Ascending aorta (tissue), 2 donors: Measurements from ENCODE around the gene NDUFV3. TPM values are rescaled to one million over a fixed set of nuclear protein-coding genes. Genes with fewer than 3 reads are reported as not detected.
A peak's percentile ranks its signal among the peaks of the same experiment; 100 is the strongest.

ENCODE experiments used
- DNase-seq, 2 donors: peaks; one replicate each; pipeline ENCODE4 v3.0.0-alpha.2; 2019; ENCODE audit warnings: low spot score in 2 of 2
- H3K27ac ChIP-seq, 2 donors: fragments of 200-600 bp; sonication (generic); one replicate each; pipeline ENCODE4 v1.5.1; 2016 to 2017; ENCODE audit warnings: mild to moderate bottlenecking in 1 of 2
- H3K27me3 ChIP-seq: fragments of 200-600 bp; sonication (generic); one replicate; pipeline ENCODE4 v1.5.1; 2017
- H3K36me3 ChIP-seq, 2 donors: fragments of 200-600 bp; sonication (generic); one replicate each; pipeline ENCODE4 v1.5.1; 2016
- H3K4me1 ChIP-seq, 2 donors: fragments of 200-600 bp; sonication (generic); one replicate each; pipeline ENCODE4 v1.5.1; 2016 to 2017; ENCODE audit warnings: mild to moderate bottlenecking in 1 of 2
- H3K4me3 ChIP-seq, 2 donors: fragments of 200-600 bp; sonication (generic); one replicate each; pipeline ENCODE4 v1.5.1; 2016 to 2017; ENCODE audit warnings: mild to moderate bottlenecking in 1 of 2
- H3K9me3 ChIP-seq, 2 donors: fragments of 200-600 bp; sonication (generic); one replicate each; pipeline ENCODE4 v1.5.1; 2016
- CTCF ChIP-seq, 3 experiments: fragments of 200-600 bp in 2 of 3; fragments of 450-650 bp in 1 of 3; sonication (generic) in 2 of 3; IDR thresholded peaks; one replicate each; pipeline ENCODE4 v1.5.1; 2016 to 2019; ENCODE audit warnings: antibody characterized with exemption in 3 of 3, mild to moderate bottlenecking in 1 of 3, moderate library complexity in 1 of 3
- intact Hi-C: fragments of 100-400 bp; cut with DNase I; formaldehyde crosslinking; loops from one replicate; pipeline ENCODE4 v1.15.1; 2023
- total RNA-seq: library from RNA; depleted of rRNA; stranded (reverse); fragments of >200 nt; gene quantifications from one replicate; pipeline ENCODE4 v1.1.0, GENCODE V29; 2016

NDUFV3 gene
- total RNA-seq: 60.7 TPM

DNA sequence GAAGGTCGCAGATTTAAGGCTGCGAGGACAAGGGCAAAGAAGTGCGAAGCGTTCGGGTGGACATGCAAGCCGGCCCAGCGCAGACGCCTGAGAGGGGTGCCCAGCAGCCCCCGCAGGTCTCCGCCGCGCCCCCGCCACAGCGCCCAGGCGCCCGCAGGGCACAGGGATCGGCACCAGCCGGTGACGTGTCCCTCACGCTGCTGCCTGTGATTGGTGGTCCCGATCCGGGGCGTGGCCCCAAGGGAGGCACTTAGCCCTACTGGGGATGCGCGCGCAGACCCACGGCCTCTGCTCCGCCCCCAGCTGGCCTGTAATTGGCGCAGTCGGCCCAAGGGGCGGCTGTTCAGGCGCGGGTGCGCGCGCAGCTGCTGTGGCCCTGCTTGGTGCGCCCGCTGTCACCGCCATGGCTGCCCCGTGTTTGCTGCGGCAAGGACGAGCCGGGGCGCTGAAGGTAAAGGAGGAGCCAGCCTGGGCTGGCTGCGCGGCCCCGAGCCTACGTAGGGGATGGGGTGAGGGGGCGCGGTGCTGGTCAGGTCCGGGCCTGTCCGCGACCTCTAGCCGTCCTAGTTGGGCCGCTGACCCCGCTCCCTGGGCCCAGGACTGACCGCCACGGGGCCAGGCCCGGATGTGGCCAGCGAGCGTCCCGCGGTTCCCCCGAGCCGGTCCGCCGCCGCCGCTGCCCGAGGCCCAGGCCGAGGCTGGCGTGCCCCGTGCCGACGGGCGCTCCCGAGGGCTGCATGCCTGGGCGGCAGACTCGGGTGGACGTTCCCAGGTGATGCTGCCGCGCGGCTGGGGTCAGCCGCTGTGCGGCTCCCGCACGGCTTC lies at the start of gene NDUFV3:
TSS of gene NDUFV3 (plus strand) at position 379 of the 825 bp plus-strand sequence. CDS start at position 404, 25 bp downstream.
- H3K9me3 ChIP-seq: no peaks in the 10 kb centered on the region
- H3K27me3 ChIP-seq: no peaks in the 10 kb centered on the region
- H3K36me3 ChIP-seq: peaks cover 8 to 17% of the 10 kb centered on the region in 2 donors
- intact Hi-C loops: loop anchor here (1.0 to 2.0 kb wide), 3 partner anchors 14 to 81 kb away; partner anchors contain the start of genes PKNOX1 and WDR4
- H3K4me3 ChIP-seq: peak within 1 kb of the TSS; percentile 87 to 91
- DNase-seq: peak; percentile 99 to 100
- peaks cover 0 to 3% of the 10 kb centered on the region in 2 donors for H3K4me1 ChIP-seq
- peak within 1 kb of the TSS; percentile 90 to 97 for H3K27ac ChIP-seq
- no peak for TF ChIP-seq CTCF (IDR thresholded peaks at IDR 0.05)

DNA sequence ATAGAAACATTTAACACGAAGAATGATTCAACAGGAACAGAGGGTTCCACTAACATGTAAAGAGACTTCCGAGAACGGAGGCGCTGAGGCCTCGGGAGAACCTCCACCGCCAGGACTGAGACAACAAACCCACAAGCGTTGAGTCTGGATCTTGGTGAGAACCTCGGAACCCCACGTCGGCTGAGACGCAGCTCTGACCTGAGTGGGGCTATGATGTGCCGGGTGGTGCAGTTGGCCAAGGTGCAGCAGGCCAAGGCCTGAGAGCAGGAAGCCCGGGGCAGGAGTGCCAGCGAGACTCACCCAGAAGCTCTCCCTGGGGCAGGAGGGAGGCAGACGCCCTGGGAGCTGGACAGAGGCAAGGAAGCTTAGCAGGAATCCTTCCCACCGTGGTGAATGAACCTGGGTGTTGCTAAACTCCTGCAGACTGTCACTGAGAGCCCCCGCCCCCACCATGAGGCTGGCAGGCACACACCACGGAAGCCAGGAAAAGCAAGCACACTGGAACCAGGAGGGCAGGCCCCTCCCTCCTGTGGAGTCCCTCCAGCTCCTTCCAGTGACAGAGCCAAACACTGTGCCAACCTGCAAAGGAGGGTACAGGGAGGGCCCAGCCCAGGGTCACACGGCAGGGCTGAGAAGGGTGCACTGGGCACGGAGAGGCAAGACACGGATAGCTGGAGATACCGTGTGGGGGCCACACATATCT lies 48.5 kb upstream of the NDUFV3 start:
- intact Hi-C loops: no loop called here
- DNase-seq: no peak
- no peak overlapping the region for H3K27ac ChIP-seq
- H3K4me3 ChIP-seq: no peak overlapping the region
- H3K4me1 ChIP-seq: peaks cover 0 to 4% of the 10 kb centered on the region in 2 donors
- H3K9me3 ChIP-seq: no peaks in the 10 kb centered on the region
- H3K27me3 ChIP-seq: no peaks in the 10 kb centered on the region
- no peak for TF ChIP-seq CTCF (IDR thresholded peaks at IDR 0.05)
- H3K36me3 ChIP-seq: peaks cover 37 to 60% of the 10 kb centered on the region in 2 donors

DNA sequence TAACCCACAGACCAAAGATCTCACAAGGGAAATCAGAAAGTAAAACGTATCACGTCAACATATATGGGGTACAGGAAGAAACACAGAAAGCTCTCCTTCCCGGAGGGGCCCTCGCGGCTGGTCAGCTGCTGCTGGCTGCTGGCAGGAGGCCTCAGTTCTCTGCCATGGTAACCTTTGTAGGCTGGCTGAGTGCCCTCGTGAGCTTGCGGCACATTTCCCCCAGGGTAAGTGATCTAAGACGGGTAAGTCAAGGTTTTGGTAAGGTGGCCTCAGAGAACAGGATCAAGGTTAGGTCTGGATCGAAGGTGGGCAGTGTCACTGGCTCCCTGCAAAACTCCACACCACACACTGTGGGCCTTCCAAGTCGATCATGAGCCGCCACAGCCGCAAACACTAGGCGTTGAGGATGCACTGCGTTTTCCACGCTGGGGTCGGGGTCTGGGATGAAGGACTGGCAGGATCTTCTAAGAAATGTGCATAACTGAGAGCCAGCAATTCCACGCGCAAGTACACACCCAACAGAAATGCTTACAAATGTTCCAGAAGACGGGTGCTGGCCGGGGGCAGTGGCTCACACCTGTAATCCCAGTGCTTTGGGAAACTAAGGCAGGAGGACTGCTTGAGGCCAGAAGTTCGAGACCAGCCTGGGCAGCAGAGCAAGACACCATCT lies 47.7 kb upstream of the NDUFV3 start:
- DNase-seq: no peak
- H3K9me3 ChIP-seq: no peaks in the 10 kb centered on the region

GRCh38 chr21:42846221-42846620 lies 46.9 kb upstream of the NDUFV3 start:
- intact Hi-C loops: no loop called here
- Histone ChIP-seq H3K9me3 (no peaks in the 10 kb centered on the region), H3K36me3 (peaks cover 43 to 61% of the 10 kb centered on the region in 2 donors), H3K27me3 (no peaks in the 10 kb centered on the region), H3K27ac (no peak overlapping the region), H3K4me3 (no peak overlapping the region), H3K4me1 (peaks cover 0 to 4% of the 10 kb centered on the region in 2 donors)
- DNase-seq: no peak
- TF ChIP-seq CTCF (IDR thresholded peaks at IDR 0.05): no peak

More for the DNA sequence above, 47.7 kb upstream of the NDUFV3 start:
- intact Hi-C loops: no loop called here
- no peak for TF ChIP-seq CTCF (IDR thresholded peaks at IDR 0.05)
- Histone ChIP-seq H3K27me3 (no peaks in the 10 kb centered on the region), H3K27ac (no peak overlapping the region), H3K4me3 (no peak overlapping the region), H3K4me1 (peaks cover 0 to 4% of the 10 kb centered on the region in 2 donors), H3K36me3 (peaks cover 43 to 61% of the 10 kb centered on the region in 2 donors)

DNA sequence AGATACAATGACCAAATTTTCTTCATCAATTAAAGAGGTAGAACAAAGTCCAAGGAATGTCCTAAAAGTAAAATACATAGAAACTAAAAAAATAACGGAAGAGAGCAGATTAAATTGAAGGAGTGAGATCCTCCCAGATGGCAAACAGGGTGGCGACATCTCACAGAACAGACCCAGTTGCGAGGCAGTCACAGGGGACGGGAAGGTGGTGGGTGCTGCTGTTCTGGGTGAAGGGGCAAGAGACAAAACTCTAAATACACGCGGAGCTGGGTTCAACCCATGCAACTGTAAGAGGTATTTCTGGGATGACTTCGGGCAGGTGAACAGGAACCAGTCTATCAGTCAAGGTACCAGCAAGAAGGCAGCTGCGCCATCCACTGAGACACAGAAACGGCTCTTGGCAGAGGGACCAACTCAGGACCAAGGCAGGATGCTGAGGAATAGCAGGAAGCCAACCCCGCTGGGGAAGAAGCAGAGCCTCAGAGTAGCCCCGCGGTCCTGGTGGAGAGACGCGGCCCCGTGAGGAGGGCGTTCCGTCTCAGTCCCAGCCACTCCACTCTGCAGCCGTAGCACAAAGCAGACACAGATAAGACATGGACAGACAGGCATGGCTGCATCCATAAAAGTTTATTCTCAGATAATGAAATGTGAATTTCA lies 45.9 kb upstream of the NDUFV3 start:
- DNase-seq: no peak
- peaks cover 48 to 66% of the 10 kb centered on the region in 2 donors for H3K36me3 ChIP-seq

More for the DNA sequence above, 45.9 kb upstream of the NDUFV3 start:
- H3K27me3 ChIP-seq: no peaks in the 10 kb centered on the region
- no peaks in the 10 kb centered on the region for H3K9me3 ChIP-seq
- peaks cover 0 to 4% of the 10 kb centered on the region in 2 donors for H3K4me1 ChIP-seq
- TF ChIP-seq CTCF (IDR thresholded peaks at IDR 0.05): no peak
- H3K27ac ChIP-seq: no peak overlapping the region
- no peak overlapping the region for H3K4me3 ChIP-seq
- intact Hi-C loops: no loop called here
